Activated CD4-positive, alpha-beta T cell treated with anti-CD3 and anti-CD28 coated beads for 48 hours (primary cell): Measurements from ENCODE around the gene TAGLN.
"Not testable (repeated sequence)": the region's sequence is repeated elsewhere in the genome, so short reads cannot be mapped to it uniquely, and the experiment has no call there.

ENCODE experiments used
- DNase-seq: peaks from one replicate; pipeline ENCODE4 v3.0.0-alpha.2; 2020

The TAGLN gene

GRCh38 chr11:117197516-117198456, 1.4 kb upstream of the TAGLN start:
- DNase-seq = no peak

- DNase-seq = no peak
These were observed 557 bp upstream of the TAGLN start for GRCh38 chr11:117198613-117199012.

DNA sequence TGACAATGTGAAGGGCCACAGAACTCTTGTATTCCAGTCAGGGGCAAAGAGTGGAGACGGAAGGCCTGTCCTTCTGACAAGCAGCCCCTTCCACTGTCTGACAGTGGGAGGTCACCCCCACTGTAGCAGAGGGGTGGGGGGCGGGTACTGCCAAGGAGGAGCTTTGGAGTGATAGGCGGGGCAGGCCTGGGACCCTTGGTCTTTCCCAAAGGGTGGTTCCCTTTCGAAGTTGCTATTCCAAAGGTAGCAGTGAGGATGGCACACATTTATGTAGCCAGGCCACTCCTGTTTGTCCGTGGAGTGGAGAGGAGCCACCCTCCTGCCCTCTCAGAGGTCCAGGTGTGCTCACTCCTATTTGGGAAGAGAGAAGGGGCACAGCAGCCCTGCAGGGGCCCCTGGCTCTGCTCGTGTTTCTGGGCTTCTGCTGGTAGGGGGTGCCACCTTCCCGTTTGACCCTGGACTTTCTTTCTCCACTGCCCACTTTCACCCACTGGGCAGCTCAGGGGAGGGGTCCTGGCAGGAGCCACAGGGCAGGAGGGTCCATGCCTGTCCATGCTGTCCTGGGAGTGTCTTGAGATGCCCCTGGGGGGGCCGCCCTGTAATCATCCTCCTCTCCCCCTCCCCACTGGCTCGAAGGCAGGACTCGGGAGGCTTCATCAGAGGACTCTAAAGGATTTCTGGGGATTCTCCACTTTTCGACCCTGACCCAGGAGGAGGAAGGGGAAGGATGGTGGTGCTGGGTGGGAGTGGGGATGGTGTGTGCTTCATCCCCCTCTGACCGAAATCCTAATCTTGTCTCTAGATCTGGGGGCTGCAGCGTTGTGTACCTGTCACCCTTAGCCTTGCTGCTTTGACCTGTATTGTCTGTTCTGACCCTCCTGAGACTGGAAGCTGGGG, 994 bp downstream of the TAGLN start:
- no peak for DNase-seq

DNA sequence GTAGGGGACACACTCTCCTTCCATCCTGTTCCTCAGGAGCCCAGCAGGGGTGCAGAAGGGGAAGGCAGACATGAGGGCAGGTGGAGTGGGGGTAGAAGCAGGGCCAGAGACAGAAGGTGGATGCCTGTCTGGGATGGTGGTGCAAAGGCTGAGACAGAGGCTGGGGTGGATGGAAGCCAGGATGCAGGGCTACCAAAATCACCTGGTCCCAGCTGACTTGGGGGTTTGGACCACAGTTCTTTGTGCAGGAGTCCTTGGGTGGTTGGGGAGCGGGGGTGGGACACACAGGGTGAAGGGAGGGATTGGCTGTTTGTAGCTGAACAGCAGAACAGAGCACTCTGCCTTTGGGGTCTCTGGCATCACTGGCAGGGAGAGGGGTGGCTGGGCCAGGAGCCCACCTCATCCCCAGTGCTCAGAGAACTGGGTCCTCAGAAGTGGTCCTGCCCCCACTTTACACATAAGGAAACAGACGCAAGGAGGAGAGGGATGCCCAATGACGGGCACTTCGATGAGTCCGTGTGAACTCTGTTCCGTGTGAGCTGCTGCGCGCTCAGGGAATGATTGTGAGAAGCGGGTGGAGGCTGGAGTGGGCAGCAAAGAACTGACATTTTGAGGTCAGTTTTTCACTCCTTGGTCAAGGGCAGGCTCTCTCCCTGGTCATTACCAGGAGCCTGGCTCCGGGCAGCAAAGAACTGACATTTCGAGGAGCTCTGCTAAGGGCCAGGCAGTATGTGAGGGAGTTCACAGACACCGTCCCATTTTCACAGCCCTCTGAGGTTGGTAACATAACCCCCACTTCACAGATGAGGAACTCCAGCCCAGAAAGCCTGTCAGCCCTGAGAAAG, 1.9 kb downstream of the TAGLN start:
- DNase-seq = no peak

DNA sequence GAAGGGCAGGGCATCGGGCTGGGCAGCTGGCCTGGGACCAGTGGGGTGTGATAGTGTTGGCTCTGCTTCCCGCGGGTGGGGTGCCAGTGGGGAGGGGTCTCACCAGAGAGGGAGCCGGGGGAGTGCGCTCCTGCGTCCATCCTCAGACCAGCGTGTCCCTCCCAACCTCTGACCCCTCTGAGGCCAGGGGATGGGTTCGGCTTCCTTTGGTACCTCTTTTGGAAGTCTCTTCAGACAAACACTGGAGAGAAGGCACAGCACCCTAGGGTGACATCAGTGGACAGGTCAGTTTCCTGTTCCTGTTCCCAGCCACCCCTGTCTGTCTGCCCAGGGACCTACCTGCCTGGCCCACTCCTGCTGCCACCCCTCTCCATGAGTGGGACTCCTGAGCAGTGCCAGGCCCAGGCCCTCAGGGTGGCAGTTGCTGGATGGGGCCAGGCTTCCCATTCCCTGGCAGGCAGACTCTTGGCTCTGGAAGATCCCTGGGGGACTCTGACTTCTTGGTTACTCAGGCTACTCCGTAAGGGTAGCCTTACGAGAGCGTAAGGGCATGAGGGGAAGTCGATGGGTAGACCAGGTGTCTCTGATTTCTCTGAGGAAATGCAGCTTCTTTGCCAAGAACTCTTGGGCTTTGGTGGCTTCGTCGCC, 2.6 kb downstream of the TAGLN start:
- DNase-seq = no peak

DNA sequence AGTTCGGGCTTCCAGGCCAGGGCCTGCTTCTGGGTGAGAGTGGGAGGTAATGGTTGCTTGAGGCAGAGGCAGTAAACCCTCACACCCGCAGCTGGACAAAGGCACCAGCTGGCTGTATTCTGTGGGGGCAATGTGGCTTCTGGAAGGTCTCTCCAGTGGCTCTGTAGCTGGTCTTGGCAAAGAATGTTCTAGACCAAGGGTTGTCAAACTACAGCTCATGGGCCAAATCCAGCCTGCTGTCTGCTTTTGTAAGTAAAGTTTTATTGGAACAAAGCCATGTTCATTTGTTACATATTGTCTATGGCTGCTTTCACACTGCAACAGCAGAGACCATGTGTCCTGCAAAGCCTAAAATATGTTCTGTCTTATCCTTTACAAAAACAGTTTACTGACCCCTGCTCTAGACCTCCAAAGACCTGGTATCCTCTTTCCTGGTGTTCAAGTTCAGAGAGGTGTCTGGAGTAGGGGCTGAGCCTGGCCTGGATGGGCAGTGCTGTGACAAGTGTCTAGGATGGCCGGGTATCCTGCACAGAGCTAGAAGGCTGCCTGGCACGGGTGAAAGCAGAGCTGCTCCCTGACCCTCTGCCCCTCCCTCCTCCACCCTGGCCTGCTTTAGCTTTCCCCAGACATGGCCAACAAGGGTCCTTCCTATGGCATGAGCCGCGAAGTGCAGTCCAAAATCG, 3.4 kb downstream of the TAGLN start:
- DNase-seq = no peak

- DNase-seq = no peak
These were observed 3.9 kb downstream of the TAGLN start for GRCh38 chr11:117203069-117203407.

DNA sequence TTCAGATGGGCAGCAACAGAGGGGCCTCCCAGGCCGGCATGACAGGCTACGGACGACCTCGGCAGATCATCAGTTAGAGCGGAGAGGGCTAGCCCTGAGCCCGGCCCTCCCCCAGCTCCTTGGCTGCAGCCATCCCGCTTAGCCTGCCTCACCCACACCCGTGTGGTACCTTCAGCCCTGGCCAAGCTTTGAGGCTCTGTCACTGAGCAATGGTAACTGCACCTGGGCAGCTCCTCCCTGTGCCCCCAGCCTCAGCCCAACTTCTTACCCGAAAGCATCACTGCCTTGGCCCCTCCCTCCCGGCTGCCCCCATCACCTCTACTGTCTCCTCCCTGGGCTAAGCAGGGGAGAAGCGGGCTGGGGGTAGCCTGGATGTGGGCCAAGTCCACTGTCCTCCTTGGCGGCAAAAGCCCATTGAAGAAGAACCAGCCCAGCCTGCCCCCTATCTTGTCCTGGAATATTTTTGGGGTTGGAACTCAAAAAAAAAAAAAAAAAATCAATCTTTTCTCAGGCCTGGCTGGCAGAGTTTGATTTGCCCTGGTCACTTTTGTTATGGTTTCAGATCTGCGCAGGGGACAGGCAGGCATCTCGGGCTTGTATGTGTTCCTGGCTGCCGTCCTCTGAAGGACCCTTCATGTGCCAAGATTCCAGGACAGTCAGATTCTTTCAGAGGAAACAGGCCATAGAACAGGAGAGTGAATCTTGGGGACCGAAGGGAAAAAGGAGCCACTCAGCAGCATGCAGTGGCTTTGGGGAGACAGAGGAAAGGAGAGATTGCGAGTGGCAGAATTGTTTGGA, 5.3 kb downstream of the TAGLN start:
- DNase-seq = no peak

GRCh38 chr11:117205211-117205818, 6.1 kb downstream of the TAGLN start:
- no peak for DNase-seq

DNA sequence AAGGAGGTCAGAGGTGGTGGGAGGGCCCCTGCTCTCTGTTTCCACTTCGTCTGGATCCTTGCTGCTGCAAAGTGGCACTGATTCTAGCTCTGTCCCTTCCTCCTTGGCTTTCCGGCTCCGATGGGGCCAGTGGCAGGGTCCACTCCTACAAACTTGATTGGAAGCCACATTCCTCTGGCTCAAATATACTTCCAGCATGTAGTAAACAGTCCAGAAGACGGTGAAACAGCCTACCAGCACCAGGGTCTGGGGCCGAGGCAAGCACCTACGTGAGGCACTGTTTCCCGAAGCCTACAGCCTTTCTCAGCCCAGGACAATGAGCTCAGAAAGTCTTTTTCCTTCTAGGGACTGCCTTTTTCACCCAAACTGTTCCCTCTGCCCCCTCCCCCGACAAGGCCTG, 6.9 kb downstream of the TAGLN start:
- DNase-seq = not testable (repeated sequence)

GRCh38 chr11:117206859-117207258, 7.7 kb downstream of the TAGLN start:
- not testable (repeated sequence) for DNase-seq

- DNase-seq = not testable (repeated sequence)
These were observed 8.3 kb downstream of the TAGLN start for GRCh38 chr11:117207481-117207880.

GRCh38 chr11:117208710-117209109, 9.5 kb downstream of the TAGLN start:
- peak; percentile 40 for DNase-seq

DNA sequence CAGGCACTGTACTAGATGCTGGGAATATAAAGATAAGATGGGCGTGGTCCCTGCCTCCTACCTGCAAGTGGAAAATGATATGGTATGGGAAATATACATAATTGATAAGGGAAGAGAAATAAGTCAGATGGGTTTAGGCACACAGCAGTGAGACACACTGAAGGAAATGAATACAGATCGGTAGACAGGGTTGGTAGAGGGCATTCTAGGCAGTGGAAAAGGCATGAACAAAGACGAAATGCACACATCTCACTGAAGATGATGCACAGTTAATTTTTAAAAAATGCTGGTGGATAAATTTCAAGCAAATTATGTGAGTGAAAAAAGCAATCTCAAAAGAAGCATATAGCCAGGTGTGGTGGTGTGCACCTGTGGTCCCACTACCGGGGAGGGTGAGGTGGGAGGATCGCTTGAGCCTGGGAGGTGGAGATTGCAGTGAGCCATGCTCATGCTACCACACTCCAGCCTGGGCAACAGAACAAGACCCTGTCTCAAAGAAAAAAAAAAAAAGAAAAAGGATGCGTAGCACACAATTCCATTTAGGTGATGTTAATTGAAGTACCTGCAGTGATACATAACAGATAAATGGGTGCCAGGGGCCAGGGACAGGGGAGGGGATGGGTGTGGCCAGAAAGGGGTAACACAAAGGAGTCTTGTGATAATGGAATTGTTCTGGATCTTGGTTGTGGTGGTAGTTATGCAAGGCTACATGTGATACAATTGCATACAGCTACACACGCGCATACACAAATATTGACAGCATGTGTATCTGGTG, 10.4 kb downstream of the TAGLN start:
- not testable (repeated sequence) for DNase-seq

GRCh38 chr11:117210620-117211019, 11.4 kb downstream of the TAGLN start:
- no peak for DNase-seq

- DNase-seq = no peak
These were observed 13.7 kb downstream of the TAGLN start for GRCh38 chr11:117212697-117213355.

- DNase-seq = no peak
These were observed 15.4 kb downstream of the TAGLN start for GRCh38 chr11:117214404-117215110.
